OCI-LY3 (cell line): ENCODE results near the gene WDR43.

ENCODE experiments used
- H2AFZ ChIP-seq: fragments of 200-600, 300-600 bp; shearing (Covaris generic); 2 replicates; pipeline ENCODE4 v1.6.0; 2014; ENCODE audit warnings: antibody characterized with exemption, low read depth, low read length
- H3K27ac ChIP-seq: fragments of 200-600, 300-600 bp; sonication (generic); 2 replicates; pipeline ENCODE4 v1.5.1; 2014; ENCODE audit warnings: mild to moderate bottlenecking, low read length, moderate library complexity, mixed read lengths
- H3K27me3 ChIP-seq: fragments of 200-600, 300-600 bp; sonication (generic); 2 replicates; pipeline ENCODE4 v1.6.1; 2014; ENCODE audit warnings: low read depth, low read length, mixed read lengths
- H3K36me3 ChIP-seq: fragments of 200-600, 300-600 bp; sonication (generic); replicated peaks from 2 replicates; pipeline ENCODE3; 2014; ENCODE audit warnings: low read depth, low read length, mixed read lengths
- H3K4me1 ChIP-seq: fragments of 300-600, 200-600 bp; sonication (generic); 2 replicates; pipeline ENCODE4 v1.6.1; 2014; ENCODE audit warnings: low read length, mixed read lengths
- H3K4me2 ChIP-seq: fragments of 200-600, 300-600 bp; sonication (generic); 2 replicates; pipeline ENCODE4 v1.6.1; 2014; ENCODE audit warnings: low read length, mixed read lengths
- H3K4me3 ChIP-seq: fragments of 300-600, 200-600 bp; sonication (generic); 2 replicates; pipeline ENCODE4 v1.5.1; 2014; ENCODE audit warnings: antibody characterized with exemption, mild to moderate bottlenecking, low read length, moderate library complexity
- H3K79me2 ChIP-seq: fragments of 300-600, 200-600 bp; shearing (Covaris generic); 2 replicates; pipeline ENCODE4 v1.6.1; 2014; ENCODE audit warnings: mild to moderate bottlenecking, low read length, mixed read lengths
- H3K9ac ChIP-seq: fragments of 300-600, 200-600 bp; shearing (Covaris generic); 2 replicates; pipeline ENCODE4 v1.6.0; 2014; ENCODE audit warnings: mild to moderate bottlenecking, low read length, moderate library complexity
- H3K9me3 ChIP-seq: fragments of 200-600, 300-600 bp; shearing (Covaris generic); 2 replicates; pipeline ENCODE4 v1.6.1; 2014; ENCODE audit warnings: low read length, mixed read lengths; ENCODE audit not compliant: insufficient read depth
- H4K20me1 ChIP-seq: fragments of 200-600, 300-600 bp; sonication (generic); 2 replicates; pipeline ENCODE4 v1.6.1; 2016; ENCODE audit warnings: low read length, mixed read lengths; ENCODE audit not compliant: insufficient read depth
- CTCF ChIP-seq: fragments of 200-600, 300-600 bp; sonication (generic); IDR thresholded peaks from 2 replicates; pipeline ENCODE4 v1.5.1; 2014; ENCODE audit warnings: antibody characterized with exemption, low read length, low read depth
- EZH2phosphoT487 ChIP-seq: fragments of 200-600 bp; shearing (Covaris generic); IDR thresholded peaks from 2 replicates; pipeline ENCODE4 v1.6.1; 2018; ENCODE audit warnings: antibody characterized with exemption, mixed run types, low read depth

WDR43 gene

GRCh38 chr2:28981620-28982376 lies 87.3 kb downstream of the WDR43 start:
- no peak for TF ChIP-seq EZH2phosphoT487

GRCh38 chr2:28982381-28982950 lies 88.0 kb downstream of the WDR43 start:
- Histone ChIP-seq H3K4me3 (no peak overlapping the region), H2AFZ (no peak overlapping the region), H3K27ac (no peak overlapping the region), H3K4me2 (no peak overlapping the region), H4K20me1 (no peaks in the 10 kb centered on the region), H3K9me3 (no peaks in the 10 kb centered on the region), H3K27me3 (no peaks in the 10 kb centered on the region), H3K9ac (no peak overlapping the region), H3K79me2 (no peaks in the 10 kb centered on the region), H3K4me1 (no peaks in the 10 kb centered on the region), H3K36me3 (no peaks in the 10 kb centered on the region)
- TF ChIP-seq EZH2phosphoT487: no peak
- TF ChIP-seq CTCF: no peak

More at GRCh38 chr2:28981620-28982376, 87.3 kb downstream of the WDR43 start:
- Histone ChIP-seq H3K27me3 (no peaks in the 10 kb centered on the region), H2AFZ (no peak overlapping the region), H4K20me1 (no peaks in the 10 kb centered on the region), H3K27ac (no peak overlapping the region), H3K9me3 (no peaks in the 10 kb centered on the region), H3K4me3 (no peak overlapping the region), H3K4me1 (no peaks in the 10 kb centered on the region), H3K4me2 (no peak overlapping the region), H3K36me3 (no peaks in the 10 kb centered on the region), H3K79me2 (no peaks in the 10 kb centered on the region), H3K9ac (no peak overlapping the region)

- Histone ChIP-seq H3K36me3 (no peaks in the 10 kb centered on the region), H3K4me2 (no peak overlapping the region)
Measured at GRCh38 chr2:28986429-28986828, 92.0 kb downstream of the WDR43 start.

GRCh38 chr2:28989973-28990372 lies 95.5 kb downstream of the WDR43 start:
- H3K4me3 ChIP-seq: no peak overlapping the region
- no peaks in the 10 kb centered on the region for H3K27me3 ChIP-seq
- no peak overlapping the region for H2AFZ ChIP-seq
- H3K4me1 ChIP-seq: no peaks in the 10 kb centered on the region
- no peak for TF ChIP-seq EZH2phosphoT487
- no peak for TF ChIP-seq CTCF
- no peaks in the 10 kb centered on the region for H3K79me2 ChIP-seq
- H4K20me1 ChIP-seq: no peaks in the 10 kb centered on the region
- H3K36me3 ChIP-seq: no peaks in the 10 kb centered on the region
- H3K9ac ChIP-seq: no peak overlapping the region
- H3K27ac ChIP-seq: no peak overlapping the region
- no peaks in the 10 kb centered on the region for H3K9me3 ChIP-seq
- H3K4me2 ChIP-seq: no peak overlapping the region

More at GRCh38 chr2:28986429-28986828, 92.0 kb downstream of the WDR43 start:
- Histone ChIP-seq H3K9ac (no peak overlapping the region), H3K9me3 (no peaks in the 10 kb centered on the region), H4K20me1 (no peaks in the 10 kb centered on the region), H3K4me1 (no peaks in the 10 kb centered on the region), H3K79me2 (no peaks in the 10 kb centered on the region), H3K4me3 (no peak overlapping the region), H2AFZ (no peak overlapping the region), H3K27ac (no peak overlapping the region), H3K27me3 (no peaks in the 10 kb centered on the region)
- TF ChIP-seq EZH2phosphoT487: no peak
- TF ChIP-seq CTCF: no peak
